ENCODE data around the gene HIGD1C. TPM values are rescaled to one million over a fixed set of nuclear protein-coding genes. Genes with fewer than 3 reads are reported as not detected.

HIGD1C gene
- total and polyA plus RNA-seq, 2 of the 8 experiments (the other 6 are each of a cell fraction or from before 2014, with no cell fraction given) = not detected

GRCh38 chr12:50927766-50928224, 24.5 kb upstream of the HIGD1C start:
- no peak overlapping the region; a peak in 1 of 4 replicates for H3K4me2 ChIP-seq (ENCODE audit: insufficient read depth in 1 of 2, low read depth in 2 of 2, low read length in 2 of 2)
- H3K23ac ChIP-seq (ENCODE audit: insufficient read length) = no peak overlapping the region
- H3K23me2 ChIP-seq (ENCODE audit: low read depth, low read length) = peaks cover 4% of the 10 kb centered on the region
- H4K5ac ChIP-seq (ENCODE audit: insufficient read length, low read depth, low read length) = no peak overlapping the region
- no peak overlapping the region for H2BK15ac ChIP-seq (ENCODE audit: low read length)
- no peak overlapping the region for H4K8ac ChIP-seq (ENCODE audit: extremely low read depth, insufficient read depth, low read length)
- no peak overlapping the region for H3K4ac ChIP-seq (replicated peaks; ENCODE audit: insufficient read length, low read depth, low read length)
- peaks cover 0 to 16% of the 10 kb centered on the region in 2 experiments; a peak in 2 of 4 replicates for H3K79me2 ChIP-seq (ENCODE audit: control insufficient read depth in 1 of 2, insufficient read depth in 2 of 2, low read length in 2 of 2)
- H4K20me1 ChIP-seq (replicated peaks in 1 of 2; ENCODE audit: control insufficient read depth in 1 of 2, insufficient read depth in 2 of 2, low read length in 2 of 2) = no peaks in the 10 kb centered on the region
- H2BK120ac ChIP-seq (replicated peaks; ENCODE audit: low read depth, low read length) = no peak overlapping the region
- H3K56ac ChIP-seq (replicated peaks; ENCODE audit: insufficient read length, low read depth, low read length) = no peak overlapping the region
- 81% methylated on average over 6 of the region's 6 CpGs; no CpG with 5 or more reads in 1 of the 2 experiments for WGBS, 2 experiments (ENCODE audit: extremely low coverage in 1 of 2, insufficient coverage in 1 of 2, insufficient read length in 1 of 2, insufficient replicate concordance in 2 of 2, low coverage in 1 of 2, low lambda C conversion rate in 2 of 2, missing lambda C conversion rate in 1 of 2)
- H3K9ac ChIP-seq (replicated peaks in 1 of 4; ENCODE audit: extremely low read depth in 1 of 4, low read depth in 3 of 4, low read length in 3 of 4) = no peak overlapping the region
- no peaks in the 10 kb centered on the region for H3K27me3 ChIP-seq (replicated peaks in 1 of 4; ENCODE audit: control insufficient read depth in 3 of 4, extremely low read depth in 1 of 4, insufficient read depth in 3 of 4, low read length in 3 of 4)
- TF ChIP-seq HDAC2 (IDR thresholded peaks at IDR 0.05; ENCODE audit: borderline replicate concordance in 1 of 2, low read depth in 2 of 2, low read length in 2 of 2) (no peak), NRF1 (IDR thresholded peaks at IDR 0.05; ENCODE audit: low read depth, low read length) (no peak), YY1 (IDR thresholded peaks at IDR 0.05; ENCODE audit: low read depth, low read length) (no peak), EGR1 (IDR thresholded peaks at IDR 0.05; ENCODE audit: borderline replicate concordance, low read depth, low read length) (no peak), MAFK (IDR thresholded peaks at IDR 0.05; ENCODE audit: low read depth, low read length) (no peak), KDM1A (IDR thresholded peaks at IDR 0.05; ENCODE audit: borderline replicate concordance, low read length) (no peak), PHF8 (conservative IDR thresholded peaks at IDR 0.05; ENCODE audit: low read depth, low read length) (no peak), JUN (IDR thresholded peaks at IDR 0.05; ENCODE audit: low read depth, low read length) (no peak), CHD2 (IDR thresholded peaks at IDR 0.05; ENCODE audit: low read length) (no peak), SP1 (IDR thresholded peaks at IDR 0.05; ENCODE audit: low read depth, low read length) (no peak), CREB1 (IDR thresholded peaks at IDR 0.05) (no peak), TAF7 (optimal IDR thresholded peaks at IDR 0.05; ENCODE audit: borderline replicate concordance, low read depth, low read length) (no peak)
- no peak overlapping the region for H2BK5ac ChIP-seq (ENCODE audit: low read depth, low read length)
- no peak overlapping the region for H4K91ac ChIP-seq (replicated peaks; ENCODE audit: insufficient read length, low read length)
- ChIA-PET POLR2A (ENCODE audit: partially characterized antibody) (interaction anchor here (1.7 kb wide), 1 partner anchor 26 kb away, joined by 3 read pairs; no protein-coding TSS in a partner anchor), CTCF (ENCODE audit: partially characterized antibody) (interaction anchor here (0.7 to 0.8 kb wide), 2 partner anchors 170 to 492 kb away, joined by 3 to 4 read pairs; no protein-coding TSS in a partner anchor)
- no peak overlapping the region for H2BK12ac ChIP-seq (ENCODE audit: low read depth, low read length)
- H3K36me3 ChIP-seq (ENCODE audit: control insufficient read depth in 2 of 4, insufficient read depth in 4 of 4, low read length in 3 of 4) = no peaks in the 10 kb centered on the region
- DNase-seq (ENCODE audit: low read depth in 1 of 2, low spot score in 2 of 2) = no peak
- no peak overlapping the region for H3K14ac ChIP-seq (ENCODE audit: insufficient read length)
- H2BK20ac ChIP-seq (ENCODE audit: low read length) = no peak overlapping the region
- no peak for FAIRE-seq
- no peak overlapping the region for H3K18ac ChIP-seq (ENCODE audit: extremely low read depth, low read length)
- H3K9me3 ChIP-seq (ENCODE audit: insufficient read depth in 2 of 2, low read depth in 1 of 2, low read length in 1 of 2) = no peaks in the 10 kb centered on the region
- no peak overlapping the region for H2AK5ac ChIP-seq (ENCODE audit: low read depth, low read length)
- H2AFZ ChIP-seq (ENCODE audit: low read length) = no peak overlapping the region
- no peak overlapping the region for H3K27ac ChIP-seq (ENCODE audit: low read depth, low read length)
- peaks cover 0 to 12% (median 7%) of the 10 kb centered on the region in 4 experiments; a peak in 5 of 7 replicates for H3K4me1 ChIP-seq (replicated peaks in 1 of 4; ENCODE audit: control insufficient read depth in 3 of 4, insufficient read depth in 4 of 4, low read length in 3 of 4)
- H3K79me1 ChIP-seq (ENCODE audit: low read depth, low read length) = no peaks in the 10 kb centered on the region
- H3K4me3 ChIP-seq (ENCODE audit: extremely low read depth in 1 of 4, insufficient read depth in 2 of 4, low read depth in 3 of 4, low read length in 4 of 4) = no peak overlapping the region

Measured in H1 (cell line).